Vagina (tissue), 2 donors: ENCODE results near the gene CHKB. TPM values are rescaled to one million over a fixed set of nuclear protein-coding genes. Genes with fewer than 3 reads are reported as not detected.

Experiments
- DNase-seq, 2 donors: peaks; one replicate each; pipeline ENCODE4 v3.0.0-alpha.2; 2017; ENCODE audit errors: extremely low spot score in 2 of 2
- H3K27ac ChIP-seq: fragments of 200-600 bp; sonication (generic); one replicate; pipeline ENCODE4 v1.5.1; 2019
- H3K27me3 ChIP-seq: fragments of 200-600 bp; sonication (generic); one replicate; pipeline ENCODE4 v1.5.1; 2019
- H3K36me3 ChIP-seq, 2 donors: fragments of 200-600 bp; sonication (generic); one replicate each; pipeline ENCODE4 v1.5.1; 2017 to 2019
- H3K4me1 ChIP-seq: fragments of 200-600 bp; sonication (generic); one replicate; pipeline ENCODE4 v1.5.1; 2019
- H3K4me3 ChIP-seq, 2 donors: fragments of 200-600 bp; sonication (generic); 1 replicate in 1 of 2; 2 replicates in 1 of 2; pipeline ENCODE4 v1.5.1; 2016 to 2019
- H3K9me3 ChIP-seq: fragments of 200-600 bp; sonication (generic); one replicate; pipeline ENCODE4 v1.5.1; 2019
- POLR2A ChIP-seq, 2 donors: fragments of 450-650 bp; IDR thresholded peaks; one replicate each; pipeline ENCODE4 v1.6.1; 2017; ENCODE audit warnings: antibody characterized with exemption in 2 of 2, mild to moderate bottlenecking in 2 of 2, moderate library complexity in 2 of 2
- POLR2AphosphoS5 ChIP-seq, 2 donors: sonication (generic); formaldehyde crosslinking; IDR thresholded peaks; one replicate each; pipeline ENCODE4 v1.9.0; 2017; ENCODE audit warnings: antibody characterized with exemption in 2 of 2, mild to moderate bottlenecking in 2 of 2, low read depth in 1 of 2; ENCODE audit not compliant: insufficient read depth in 1 of 2
- intact Hi-C: fragments of 100-400 bp; cut with DNase I; formaldehyde crosslinking; loops from one replicate; pipeline ENCODE4 v1.15.1; 2023
- total RNA-seq: library from RNA; depleted of rRNA; stranded (reverse); fragments of >200 nt; gene quantifications from one replicate; pipeline ENCODE4 v1.2.3, GENCODE V29; 2016
- TF ChIP-seq, protein P1 (sequence below), 3 experiments: fragments of 450-650 bp in 2 of 3; fragments of 200-600 bp in 1 of 3; sonication (generic) in 1 of 3; IDR thresholded peaks; one replicate each; pipeline ENCODE4 v1.5.1; 2017 to 2019; ENCODE audit warnings: antibody characterized with exemption in 3 of 3, mild to moderate bottlenecking in 2 of 3, moderate library complexity in 2 of 3

CHKB gene
- total RNA-seq, 1 donor from 2014 or later: 51.6 TPM

DNA sequence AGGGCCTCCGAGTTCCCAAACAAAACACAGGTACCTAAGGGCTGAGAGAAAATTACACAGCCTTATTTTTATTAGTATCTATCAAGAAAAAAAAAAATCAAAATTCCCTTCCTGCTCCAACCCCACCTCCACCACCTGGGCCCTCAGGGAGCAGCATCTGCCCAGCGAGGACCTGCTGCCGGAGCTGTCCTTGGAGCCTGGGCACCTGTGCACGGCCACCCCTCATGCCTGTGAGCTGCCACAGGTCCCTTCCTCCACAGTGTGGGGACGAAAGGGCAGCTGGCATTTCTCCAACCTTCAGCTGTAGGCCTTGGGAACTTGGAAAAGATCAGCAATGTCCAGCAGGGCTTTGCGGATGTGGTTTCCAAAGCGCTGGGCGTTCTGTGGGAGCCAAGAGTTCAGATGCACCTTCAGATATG is 13.6 kb downstream of the CHKB start:
- Histone ChIP-seq H3K36me3 (peaks cover 0 to 9% of the 10 kb centered on the region in 2 donors), H3K27ac (no peak overlapping the region), H3K9me3 (no peaks in the 10 kb centered on the region), H3K4me1 (peaks cover under 1% of the 10 kb centered on the region), H3K27me3 (no peaks in the 10 kb centered on the region), H3K4me3 (no peak overlapping the region)
- TF ChIP-seq, protein P1, sequence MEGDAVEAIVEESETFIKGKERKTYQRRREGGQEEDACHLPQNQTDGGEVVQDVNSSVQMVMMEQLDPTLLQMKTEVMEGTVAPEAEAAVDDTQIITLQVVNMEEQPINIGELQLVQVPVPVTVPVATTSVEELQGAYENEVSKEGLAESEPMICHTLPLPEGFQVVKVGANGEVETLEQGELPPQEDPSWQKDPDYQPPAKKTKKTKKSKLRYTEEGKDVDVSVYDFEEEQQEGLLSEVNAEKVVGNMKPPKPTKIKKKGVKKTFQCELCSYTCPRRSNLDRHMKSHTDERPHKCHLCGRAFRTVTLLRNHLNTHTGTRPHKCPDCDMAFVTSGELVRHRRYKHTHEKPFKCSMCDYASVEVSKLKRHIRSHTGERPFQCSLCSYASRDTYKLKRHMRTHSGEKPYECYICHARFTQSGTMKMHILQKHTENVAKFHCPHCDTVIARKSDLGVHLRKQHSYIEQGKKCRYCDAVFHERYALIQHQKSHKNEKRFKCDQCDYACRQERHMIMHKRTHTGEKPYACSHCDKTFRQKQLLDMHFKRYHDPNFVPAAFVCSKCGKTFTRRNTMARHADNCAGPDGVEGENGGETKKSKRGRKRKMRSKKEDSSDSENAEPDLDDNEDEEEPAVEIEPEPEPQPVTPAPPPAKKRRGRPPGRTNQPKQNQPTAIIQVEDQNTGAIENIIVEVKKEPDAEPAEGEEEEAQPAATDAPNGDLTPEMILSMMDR (IDR thresholded peaks at IDR 0.05): no peak
- no peak for TF ChIP-seq POLR2A (IDR thresholded peaks at IDR 0.05)
- DNase-seq: peak in 1 of 2 donors; percentile 70
- intact Hi-C loops: no loop called here

DNA sequence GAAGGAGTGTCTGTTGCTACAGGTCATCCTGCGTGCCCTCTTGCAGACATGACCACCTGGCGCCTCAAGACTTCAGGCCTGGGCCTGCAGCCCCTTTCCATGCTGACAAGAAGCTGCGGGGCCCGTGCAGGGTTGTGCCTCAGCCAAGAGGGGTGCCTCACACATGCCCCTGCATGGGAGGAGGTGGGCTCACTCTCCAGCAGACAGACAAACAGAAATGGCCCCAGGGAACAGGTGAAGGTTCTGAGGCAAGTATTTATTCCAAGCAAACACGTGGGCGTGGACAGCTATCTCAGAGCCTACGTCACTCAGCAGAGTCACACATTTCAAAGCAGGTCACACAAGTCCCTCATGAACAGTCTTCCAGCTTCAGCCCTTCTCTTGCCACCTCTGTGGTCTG is 14.0 kb downstream of the CHKB start:
- TF ChIP-seq, protein P1 (IDR thresholded peaks at IDR 0.05): no peak
- TF ChIP-seq POLR2A (IDR thresholded peaks at IDR 0.05) (no peak), POLR2AphosphoS5 (IDR thresholded peaks at IDR 0.05; ENCODE audit: insufficient read depth in 1 of 2, low read depth in 1 of 2) (no peak)
- no peak overlapping the region for H3K4me3 ChIP-seq
- H3K4me1 ChIP-seq: peaks cover 5% of the 10 kb centered on the region
- no peaks in the 10 kb centered on the region for H3K27me3 ChIP-seq
- DNase-seq: no peak
- H3K9me3 ChIP-seq: no peaks in the 10 kb centered on the region
- peaks cover 0 to 9% of the 10 kb centered on the region in 2 donors for H3K36me3 ChIP-seq
- intact Hi-C loops: no loop called here
- no peak overlapping the region for H3K27ac ChIP-seq

DNA sequence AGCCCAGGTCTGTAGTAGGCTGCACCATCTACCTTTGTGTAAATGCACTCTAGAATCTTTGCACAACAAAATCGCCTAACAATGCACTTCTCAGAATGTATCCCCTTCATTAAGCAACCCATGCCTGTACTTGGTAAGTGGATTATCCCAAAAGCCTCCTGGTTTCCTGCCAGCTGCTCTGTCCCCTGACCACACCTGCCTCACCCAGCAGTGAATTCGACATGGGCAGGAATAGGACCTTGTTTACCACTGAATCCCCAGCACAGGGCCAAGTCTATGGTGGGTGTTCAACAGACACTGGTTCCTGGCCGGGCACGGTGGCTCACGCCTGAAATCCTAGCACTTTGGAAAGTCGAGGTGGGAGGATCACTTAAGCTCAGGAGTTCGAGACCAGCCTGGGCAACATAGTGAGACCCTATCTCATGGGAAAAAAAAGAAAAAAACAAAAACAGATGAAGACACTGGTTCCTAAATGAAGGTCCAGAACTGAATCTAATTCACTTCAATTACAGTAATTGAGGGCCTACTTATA is 14.9 kb downstream of the CHKB start:
- Histone ChIP-seq H3K27ac (no peak overlapping the region), H3K4me3 (no peak overlapping the region), H3K9me3 (no peaks in the 10 kb centered on the region), H3K4me1 (peaks cover 13% of the 10 kb centered on the region), H3K27me3 (no peaks in the 10 kb centered on the region), H3K36me3 (peaks cover 0 to 9% of the 10 kb centered on the region in 2 donors)
- TF ChIP-seq POLR2A (IDR thresholded peaks at IDR 0.05) (no peak), POLR2AphosphoS5 (IDR thresholded peaks at IDR 0.05; ENCODE audit: insufficient read depth in 1 of 2, low read depth in 1 of 2) (no peak)
- TF ChIP-seq, protein P1 (IDR thresholded peaks at IDR 0.05): no peak
- intact Hi-C loops: no loop called here
- no peak for DNase-seq

DNA sequence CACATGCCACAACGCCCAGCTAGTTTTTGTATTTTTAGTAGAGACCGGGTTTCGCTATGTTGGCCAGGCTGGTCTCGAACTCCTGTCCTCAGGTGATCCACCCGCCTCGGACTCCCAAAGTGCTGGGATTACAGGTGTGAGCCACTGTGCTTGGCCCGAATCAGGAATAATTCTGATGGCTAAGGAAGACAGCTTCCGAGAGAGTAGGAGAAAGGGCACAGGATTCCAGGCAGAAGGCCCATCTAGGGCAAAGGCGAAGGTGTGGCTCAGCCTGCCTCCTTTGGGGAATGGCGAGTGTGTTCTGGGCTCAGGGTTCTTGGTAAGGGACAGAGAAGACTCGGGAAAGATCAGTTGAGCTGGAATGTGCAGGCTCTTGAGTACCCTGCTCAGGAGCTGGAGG is 18.4 kb downstream of the CHKB start:
- DNase-seq: no peak
- H3K4me3 ChIP-seq: no peak overlapping the region
- H3K4me1 ChIP-seq: peaks cover 17% of the 10 kb centered on the region
- no peaks in the 10 kb centered on the region for H3K36me3 ChIP-seq
- intact Hi-C loops: no loop called here
- no peak overlapping the region for H3K27ac ChIP-seq
- H3K27me3 ChIP-seq: no peaks in the 10 kb centered on the region
- no peaks in the 10 kb centered on the region for H3K9me3 ChIP-seq
- TF ChIP-seq, protein P1 (IDR thresholded peaks at IDR 0.05): no peak
- TF ChIP-seq POLR2AphosphoS5 (IDR thresholded peaks at IDR 0.05; ENCODE audit: insufficient read depth in 1 of 2, low read depth in 1 of 2): no peak
- TF ChIP-seq POLR2A (IDR thresholded peaks at IDR 0.05): no peak

DNA sequence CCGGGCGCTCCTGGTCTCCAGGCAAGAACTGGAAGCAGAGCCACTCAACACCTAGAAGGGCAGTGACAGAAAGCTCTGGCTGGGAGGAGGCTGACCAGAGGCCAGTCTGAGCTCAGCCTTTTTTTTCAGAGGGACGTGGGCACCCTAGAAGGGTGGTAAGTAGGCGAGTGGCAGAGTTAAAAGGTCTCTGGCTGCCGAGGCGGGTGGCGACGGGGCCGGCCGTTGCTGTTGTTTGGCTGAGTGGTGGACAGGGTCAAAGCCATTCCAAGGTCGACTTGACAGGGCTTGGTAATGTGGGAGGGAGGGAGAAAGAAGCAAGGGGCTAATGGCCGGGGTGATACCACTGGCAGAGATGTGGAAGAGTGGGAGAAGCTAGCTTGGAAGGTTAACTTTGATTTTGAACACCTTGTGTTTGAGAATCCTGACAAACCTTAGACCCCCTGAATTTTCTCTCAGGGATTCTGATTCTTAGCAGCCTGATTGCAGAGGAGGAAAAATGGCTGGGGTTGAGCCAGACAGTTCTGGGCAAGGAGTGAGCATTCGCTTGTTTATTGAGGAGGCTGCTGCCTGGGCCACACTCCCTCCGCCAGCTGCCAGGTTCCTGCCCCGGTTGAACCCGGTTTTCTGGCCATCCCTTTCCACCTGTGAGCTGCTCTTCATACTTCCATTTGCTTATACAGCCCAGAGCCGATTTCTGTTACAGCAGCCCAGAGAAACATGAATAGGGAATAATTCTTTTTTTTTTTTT is 19.1 kb downstream of the CHKB start:
- Histone ChIP-seq H3K4me1 (peaks cover 17% of the 10 kb centered on the region), H3K27ac (peak overlapping the region; percentile 9), H3K9me3 (no peaks in the 10 kb centered on the region), H3K4me3 (peak overlapping the region; percentile 50 to 55), H3K36me3 (no peaks in the 10 kb centered on the region), H3K27me3 (no peaks in the 10 kb centered on the region)
- intact Hi-C loops: no loop called here
- TF ChIP-seq POLR2AphosphoS5 (IDR thresholded peaks at IDR 0.05; ENCODE audit: insufficient read depth in 1 of 2, low read depth in 1 of 2) (no peak), POLR2A (IDR thresholded peaks at IDR 0.05) (no peak)
- TF ChIP-seq, protein P1 (IDR thresholded peaks at IDR 0.05): no peak
- DNase-seq: no peak
